Cardiac atrium fibroblast (primary cell): ENCODE results near the gene SPDEF. TPM values are rescaled to one million over a fixed set of nuclear protein-coding genes. Genes with fewer than 3 reads are reported as not detected.

Experiments
- total RNA-seq: library from RNA; depleted of rRNA; stranded (reverse); fragments of >200 nt; gene quantifications from 2 replicates; pipeline ENCODE4 v1.2.3, GENCODE V29; 2015

Gene SPDEF
- total RNA-seq = not detected in 2 replicates

DNA sequence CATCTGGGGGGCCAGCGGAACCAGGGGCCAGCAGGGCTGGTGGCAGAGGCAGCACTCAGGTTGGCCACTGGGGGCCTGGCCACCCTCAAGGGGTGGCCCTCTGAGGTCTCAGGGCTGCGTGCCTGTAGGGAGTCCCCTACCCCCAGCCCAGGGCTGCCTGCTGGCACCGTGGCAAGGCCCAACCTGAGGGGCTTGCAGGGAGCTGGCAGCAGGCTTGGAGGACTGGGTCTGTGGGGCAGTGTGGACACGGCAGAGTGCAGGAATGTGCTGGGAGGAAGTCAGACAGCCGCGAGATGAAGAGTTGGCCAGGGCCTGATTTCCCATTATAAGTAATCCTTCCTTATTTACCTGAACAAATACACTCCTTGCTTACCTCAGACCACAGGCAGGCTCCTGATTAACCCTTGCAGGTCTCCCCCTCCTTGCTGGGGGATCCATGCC is at the start of gene SPDEF:
Gene SPDEF, minus strand, starts transcription at position 299 of the 441 bp plus-strand sequence. CDS start 11,874 bp downstream, outside the sequence.

Other genes with a start within 250 kb of the SPDEF start
- 19.0 and 22.8 TPM in 2 replicates for gene NUDT3, start 163.7 kb downstream of the SPDEF start, total RNA-seq
- 3,776 and 3,966 TPM in 2 replicates for gene RPS10, start 130.3 kb downstream of the SPDEF start, total RNA-seq
- gene PACSIN1, start 90.3 kb downstream of the SPDEF start, total RNA-seq = not detected in 2 replicates
- 30.9 and 34.8 TPM in 2 replicates for gene ILRUN, start 140.4 kb upstream of the SPDEF start, total RNA-seq
- gene SNRPC, start 201.2 kb upstream of the SPDEF start, total RNA-seq = 86.2 and 89.5 TPM in 2 replicates
- 2.9 and 3.6 TPM in 2 replicates for gene BLTP3A, start 235.8 kb upstream of the SPDEF start, total RNA-seq